HG02610 (cell line): ENCODE measurements around the gene PDZD4.

ENCODE experiments used
- ATAC-seq: cut with Tn5 transposase; IDR thresholded peaks from one replicate; pipeline ENCODE4 v1.9.1; 2021; ENCODE audit warnings: mild to moderate bottlenecking, moderate library complexity; ENCODE audit not compliant: unreplicated experiment

Gene PDZD4

DNA sequence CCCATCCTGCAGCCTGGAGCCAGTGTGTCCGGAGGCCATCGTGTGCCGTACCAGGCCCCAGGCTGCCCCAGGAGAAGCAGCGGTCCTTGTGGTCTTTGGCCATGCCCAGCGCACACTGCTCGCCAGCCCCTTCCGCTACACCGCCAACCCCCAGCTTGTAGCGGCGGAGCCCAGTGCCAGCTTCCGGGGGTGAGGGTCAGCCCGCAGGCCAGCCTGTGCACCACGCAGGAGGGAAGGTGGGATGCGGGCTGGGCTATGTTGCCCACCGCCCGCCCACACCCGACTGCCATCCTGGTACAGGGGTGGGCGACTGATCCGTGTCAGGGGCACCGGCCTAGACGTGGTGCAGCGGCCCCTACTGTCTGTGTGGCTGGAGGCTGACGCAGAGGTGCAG is 57.1 kb downstream of the PDZD4 start:
- ATAC-seq = no peak

DNA sequence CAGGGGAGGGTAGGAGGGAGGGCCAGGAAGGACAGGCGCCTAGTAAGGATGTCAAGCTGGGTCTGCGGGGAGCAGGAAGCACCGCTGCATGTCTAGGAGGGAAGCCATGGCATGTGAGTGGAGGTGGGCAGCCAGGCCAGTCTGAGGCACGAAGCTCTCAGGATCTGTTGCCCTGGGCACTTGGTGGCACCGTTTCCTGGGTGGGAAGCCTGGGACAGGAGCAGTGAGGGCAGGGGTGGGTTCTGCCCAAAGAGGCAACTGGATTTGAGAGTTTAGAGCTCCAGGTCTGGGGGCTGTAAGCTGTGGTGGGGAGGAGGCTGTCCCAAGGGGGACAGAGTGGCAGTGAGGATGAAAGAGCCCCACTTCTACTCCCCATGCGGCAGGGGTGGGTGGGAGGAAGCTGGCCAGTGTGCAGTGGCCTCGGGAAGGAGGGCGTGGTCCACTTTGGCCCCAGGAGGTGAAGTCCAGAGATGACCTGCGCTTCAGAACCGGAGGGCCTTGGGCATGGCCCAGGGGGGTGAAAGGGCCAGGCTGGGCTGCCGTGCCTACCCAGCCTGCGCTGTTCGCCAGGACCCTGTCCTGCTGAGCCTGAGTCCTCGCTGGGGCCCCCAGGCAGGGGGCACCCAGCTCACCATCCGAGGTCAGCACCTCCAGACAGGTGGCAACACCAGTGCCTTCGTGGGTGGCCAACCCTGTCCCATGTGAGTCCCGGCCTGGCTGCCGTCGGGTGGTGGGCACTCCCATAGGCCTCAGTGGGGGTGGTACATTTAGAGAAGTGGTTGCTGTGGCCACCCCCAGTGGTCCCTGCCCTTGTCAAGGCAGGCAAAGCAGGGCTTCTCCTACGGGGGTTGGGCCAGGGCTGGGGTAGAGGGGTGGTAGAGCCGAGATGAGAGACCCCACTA is 57.8 kb downstream of the PDZD4 start:
- no peak for ATAC-seq

DNA sequence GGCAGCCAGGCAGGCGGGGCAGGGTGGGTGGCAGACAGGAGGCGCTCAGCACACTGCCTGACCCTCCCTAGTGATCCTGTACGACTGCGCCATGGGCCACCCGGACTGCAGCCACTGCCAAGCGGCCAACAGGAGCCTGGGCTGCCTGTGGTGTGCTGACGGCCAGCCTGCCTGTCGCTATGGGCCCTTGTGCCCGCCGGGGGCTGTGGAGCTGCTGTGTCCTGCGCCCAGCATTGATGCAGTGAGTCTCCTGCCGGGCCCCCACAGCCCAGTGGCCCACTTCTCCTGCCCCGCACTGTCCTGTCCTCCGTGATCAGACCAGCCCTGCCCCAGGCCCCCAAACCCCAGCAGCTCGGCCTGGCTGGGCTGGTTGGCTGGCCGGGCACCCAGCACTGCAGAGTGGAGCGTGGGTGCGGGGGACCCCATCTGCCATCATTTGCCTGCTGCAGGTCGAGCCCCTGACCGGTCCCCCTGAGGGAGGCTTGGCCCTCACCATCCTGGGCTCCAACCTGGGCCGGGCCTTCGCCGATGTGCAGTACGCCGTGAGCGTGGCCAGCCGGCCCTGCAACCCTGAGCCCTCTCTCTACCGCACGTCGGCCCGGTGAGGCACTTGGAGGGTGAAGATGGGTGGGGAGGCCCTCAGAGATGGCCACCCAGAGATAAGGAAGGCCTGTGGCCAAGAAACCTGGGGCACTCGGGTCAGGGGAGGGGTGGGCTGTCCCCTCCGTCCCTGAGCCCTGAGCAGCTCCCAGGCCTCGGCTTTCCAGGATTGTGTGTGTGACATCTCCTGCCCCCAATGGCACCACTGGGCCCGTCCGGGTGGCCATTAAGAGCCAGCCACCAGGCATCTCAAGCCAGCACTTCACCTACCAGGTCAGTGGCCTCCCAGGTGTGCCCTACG is 58.7 kb downstream of the PDZD4 start:
- no peak for ATAC-seq

DNA sequence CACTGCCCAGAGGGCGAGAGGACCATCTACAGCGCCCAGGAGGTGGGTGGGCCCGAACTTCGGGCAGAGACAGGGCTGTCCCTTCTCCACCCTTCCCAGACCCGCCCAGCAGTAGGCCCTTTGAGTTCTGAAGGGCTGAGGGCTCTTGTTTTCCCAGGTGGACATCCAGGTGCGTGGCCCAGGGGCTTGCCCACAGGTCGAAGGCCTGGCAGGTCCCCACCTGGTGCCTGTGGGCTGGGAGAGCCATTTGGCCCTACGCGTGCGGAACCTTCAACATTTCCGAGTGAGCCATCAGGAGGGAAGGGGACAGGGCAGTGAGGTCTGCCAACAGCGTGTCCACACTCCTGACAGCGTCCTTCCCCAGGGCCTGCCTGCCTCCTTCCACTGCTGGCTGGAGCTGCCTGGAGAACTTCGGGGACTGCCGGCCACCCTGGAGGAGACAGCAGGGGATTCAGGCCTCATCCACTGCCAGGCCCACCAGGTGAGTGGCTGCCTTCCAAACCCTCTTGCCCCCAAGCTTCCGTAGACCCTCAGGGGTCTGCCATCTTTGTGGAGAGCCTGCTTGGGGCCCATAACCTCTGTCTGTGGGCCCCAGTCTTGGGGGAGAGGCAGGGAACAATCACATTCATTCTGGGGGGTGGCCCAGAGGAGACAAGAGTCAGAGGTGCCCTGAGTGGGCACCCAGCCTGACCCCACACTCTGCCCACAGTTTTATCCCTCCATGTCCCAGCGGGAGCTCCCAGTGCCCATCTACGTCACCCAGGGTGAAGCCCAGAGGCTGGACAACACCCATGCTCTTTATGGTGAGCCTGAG is 59.5 kb downstream of the PDZD4 start:
- ATAC-seq = no peak

DNA sequence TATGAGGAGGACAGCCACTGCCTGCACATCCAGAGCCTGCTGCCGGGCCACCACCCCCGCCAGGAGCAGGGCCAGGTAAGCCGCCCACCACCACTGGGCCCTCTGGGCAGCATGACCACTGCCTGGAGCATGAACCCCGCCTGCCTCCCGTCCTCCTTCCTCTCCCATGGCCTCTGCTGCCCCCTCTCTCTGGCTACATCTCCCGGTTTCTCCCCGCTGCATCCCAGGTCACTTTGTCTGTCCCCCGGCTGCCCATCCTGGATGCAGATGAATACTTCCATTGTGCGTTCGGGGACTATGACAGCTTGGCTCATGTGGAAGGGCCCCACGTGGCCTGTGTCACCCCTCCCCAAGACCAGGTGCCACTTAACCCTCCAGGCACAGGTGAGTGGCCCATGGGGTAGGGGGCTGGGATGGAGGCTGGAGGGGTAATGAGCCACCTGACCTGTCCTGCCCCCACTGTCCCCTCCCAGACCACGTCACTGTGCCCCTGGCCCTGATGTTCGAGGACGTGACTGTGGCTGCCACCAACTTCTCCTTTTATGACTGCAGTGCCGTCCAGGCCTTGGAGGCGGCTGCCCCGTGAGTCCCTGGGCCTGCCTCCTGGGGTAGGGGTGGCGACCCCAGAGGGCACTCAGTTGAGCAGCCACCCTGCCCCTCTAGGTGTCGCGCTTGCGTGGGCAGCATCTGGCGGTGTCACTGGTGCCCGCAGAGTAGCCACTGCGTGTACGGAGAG is 60.3 kb downstream of the PDZD4 start:
- ATAC-seq = no peak

DNA sequence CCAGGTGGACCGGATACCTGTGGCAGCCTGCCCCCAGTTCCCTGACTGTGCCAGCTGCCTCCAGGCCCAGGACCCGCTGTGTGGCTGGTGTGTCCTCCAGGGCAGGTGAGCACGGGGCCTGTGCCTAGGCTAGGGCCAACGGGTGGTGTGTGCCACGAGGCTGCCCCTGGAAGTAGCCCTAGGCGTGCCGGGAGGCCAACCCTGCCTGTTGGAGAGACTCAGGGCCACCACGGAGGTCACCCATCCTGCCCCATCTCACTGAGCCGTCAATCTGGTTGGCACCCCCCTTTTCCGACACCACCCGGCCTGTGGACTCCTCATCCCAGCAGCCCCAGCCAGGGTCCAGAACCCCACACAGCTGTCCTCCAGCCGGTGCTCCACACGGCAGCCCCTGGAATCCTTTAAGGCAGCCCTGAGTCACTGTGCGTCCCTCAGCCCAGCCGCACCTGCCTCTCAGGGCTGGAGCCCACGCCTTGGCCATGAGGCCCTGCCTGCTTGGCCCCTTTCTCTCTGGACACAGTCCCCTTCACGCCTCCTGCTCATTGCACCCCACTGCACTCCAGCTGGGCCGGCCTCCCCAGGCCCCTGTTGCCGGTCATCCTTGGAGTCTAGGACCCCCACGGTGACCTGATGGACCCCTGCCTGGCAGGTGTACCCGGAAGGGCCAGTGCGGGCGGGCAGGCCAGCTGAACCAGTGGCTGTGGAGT is 61.0 kb downstream of the PDZD4 start:
- ATAC-seq = no peak

DNA sequence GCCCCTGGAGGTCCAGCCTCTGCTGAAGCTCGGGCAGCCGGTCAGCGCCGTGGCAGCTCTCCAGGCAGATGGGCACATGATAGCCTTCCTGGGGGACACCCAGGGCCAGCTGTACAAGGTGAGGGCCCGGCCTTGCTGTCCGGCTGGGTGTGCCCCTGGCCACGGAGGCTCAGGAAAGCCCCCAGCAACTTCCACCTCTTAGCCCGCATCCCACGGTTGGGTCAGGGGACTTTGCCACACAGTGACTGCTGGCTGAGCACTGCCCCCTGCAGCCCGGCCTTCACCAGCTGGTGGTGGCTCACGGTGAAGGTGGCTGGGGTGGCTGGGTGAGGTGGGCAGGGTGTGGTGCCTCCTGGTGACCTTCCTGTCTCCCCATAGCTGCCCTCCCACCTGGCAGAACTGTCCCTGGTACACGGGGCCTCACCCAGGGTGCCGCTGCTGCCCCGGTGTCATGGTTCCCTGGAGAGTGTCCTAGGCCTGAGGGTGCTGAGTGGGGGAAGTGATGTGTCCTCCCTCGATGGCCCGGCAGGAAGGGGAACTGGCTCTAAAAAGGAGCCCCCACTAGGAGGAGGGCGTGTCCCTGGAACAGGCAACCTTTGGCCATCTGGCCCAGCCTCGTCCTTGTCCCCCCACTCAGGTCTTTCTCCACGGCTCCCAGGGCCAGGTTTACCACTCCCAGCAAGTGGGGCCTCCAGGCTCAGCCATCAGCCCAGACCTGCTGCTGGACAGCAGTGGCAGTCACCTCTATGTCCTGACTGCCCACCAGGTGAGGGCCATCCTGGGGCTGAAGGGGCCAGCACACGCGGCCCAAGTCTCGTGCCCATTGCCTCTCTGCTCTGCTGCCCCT is 61.8 kb downstream of the PDZD4 start:
- ATAC-seq = no peak

DNA sequence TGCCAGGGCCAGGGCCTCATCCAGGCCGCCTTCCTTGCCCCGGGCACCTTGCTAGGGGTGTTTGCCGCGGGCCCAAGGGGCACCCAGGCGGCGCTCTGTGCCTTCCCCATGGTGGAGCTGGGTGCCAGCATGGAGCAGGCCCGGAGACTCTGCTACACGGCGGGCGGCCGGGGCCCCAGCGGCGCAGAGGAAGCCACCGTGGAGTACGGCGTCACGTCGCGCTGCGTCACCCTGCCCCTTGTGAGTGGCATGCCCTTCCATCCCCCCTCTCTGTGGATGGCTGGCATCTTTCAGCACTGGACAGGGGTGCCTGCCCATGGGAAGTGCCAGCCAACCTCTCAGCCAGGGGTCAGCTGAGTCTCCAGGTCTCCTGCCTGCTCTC is 62.7 kb downstream of the PDZD4 start:
- no peak for ATAC-seq

DNA sequence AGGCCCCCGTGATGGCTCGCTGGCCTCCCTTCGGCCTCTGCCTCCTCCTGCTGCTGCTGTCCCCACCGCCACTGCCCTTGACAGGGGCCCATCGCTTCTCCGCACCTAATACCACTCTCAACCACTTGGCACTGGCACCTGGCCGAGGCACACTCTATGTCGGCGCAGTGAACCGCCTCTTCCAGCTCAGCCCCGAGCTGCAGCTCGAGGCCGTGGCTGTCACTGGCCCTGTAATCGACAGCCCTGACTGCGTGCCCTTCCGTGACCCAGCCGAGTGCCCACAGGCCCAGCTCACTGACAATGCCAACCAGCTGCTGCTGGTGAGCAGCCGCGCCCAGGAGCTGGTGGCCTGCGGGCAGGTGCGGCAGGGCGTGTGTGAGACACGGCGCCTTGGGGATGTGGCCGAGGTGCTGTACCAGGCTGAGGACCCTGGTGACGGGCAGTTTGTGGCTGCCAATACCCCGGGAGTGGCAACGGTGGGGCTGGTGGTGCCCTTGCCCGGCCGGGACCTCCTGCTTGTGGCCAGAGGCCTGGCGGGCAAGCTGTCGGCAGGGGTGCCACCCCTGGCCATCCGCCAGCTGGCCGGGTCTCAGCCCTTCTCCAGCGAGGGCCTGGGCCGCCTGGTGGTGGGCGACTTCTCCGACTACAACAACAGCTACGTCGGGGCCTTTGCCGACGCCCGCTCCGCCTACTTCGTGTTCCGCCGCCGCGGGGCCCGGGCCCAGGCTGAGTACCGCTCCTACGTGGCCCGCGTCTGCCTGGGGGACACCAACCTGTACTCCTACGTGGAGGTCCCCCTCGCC is 63.3 kb downstream of the PDZD4 start:
- no peak for ATAC-seq

DNA sequence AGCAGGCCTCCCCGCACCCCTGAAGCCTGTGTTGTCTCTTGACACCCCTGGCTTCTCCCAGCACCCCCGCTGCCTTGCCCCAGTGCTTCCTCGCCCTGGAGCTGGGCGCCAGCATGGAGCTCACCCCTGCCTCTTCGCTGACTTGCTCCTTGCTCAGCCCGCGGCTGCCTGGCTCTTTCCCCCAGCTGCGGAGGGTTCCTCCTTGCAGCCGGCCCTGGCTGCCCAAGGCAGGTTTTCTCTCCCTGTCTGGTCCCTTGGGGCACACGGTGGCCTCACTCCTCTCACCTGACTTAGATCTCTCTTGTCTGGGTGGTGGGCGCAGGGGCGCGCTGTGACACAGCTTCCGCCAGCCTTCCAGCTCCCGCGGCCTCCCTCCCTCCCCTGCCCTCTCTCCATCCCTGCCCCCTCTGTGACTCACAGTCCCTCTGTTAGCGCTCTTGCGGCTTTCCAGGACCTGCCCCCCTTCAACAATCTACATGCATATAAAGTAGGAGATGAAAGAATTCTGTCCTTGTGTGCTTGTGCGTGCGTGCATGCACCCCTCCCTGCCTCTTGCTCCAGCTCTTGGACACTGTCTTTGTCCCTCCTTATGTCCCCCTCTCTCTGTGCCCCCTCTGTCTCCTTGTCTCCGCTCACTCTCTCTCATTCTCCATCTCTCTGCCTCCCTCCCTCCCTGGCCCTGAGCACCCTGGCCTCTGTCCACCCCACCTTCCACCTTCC is 64.1 kb downstream of the PDZD4 start:
- ATAC-seq = no peak

DNA sequence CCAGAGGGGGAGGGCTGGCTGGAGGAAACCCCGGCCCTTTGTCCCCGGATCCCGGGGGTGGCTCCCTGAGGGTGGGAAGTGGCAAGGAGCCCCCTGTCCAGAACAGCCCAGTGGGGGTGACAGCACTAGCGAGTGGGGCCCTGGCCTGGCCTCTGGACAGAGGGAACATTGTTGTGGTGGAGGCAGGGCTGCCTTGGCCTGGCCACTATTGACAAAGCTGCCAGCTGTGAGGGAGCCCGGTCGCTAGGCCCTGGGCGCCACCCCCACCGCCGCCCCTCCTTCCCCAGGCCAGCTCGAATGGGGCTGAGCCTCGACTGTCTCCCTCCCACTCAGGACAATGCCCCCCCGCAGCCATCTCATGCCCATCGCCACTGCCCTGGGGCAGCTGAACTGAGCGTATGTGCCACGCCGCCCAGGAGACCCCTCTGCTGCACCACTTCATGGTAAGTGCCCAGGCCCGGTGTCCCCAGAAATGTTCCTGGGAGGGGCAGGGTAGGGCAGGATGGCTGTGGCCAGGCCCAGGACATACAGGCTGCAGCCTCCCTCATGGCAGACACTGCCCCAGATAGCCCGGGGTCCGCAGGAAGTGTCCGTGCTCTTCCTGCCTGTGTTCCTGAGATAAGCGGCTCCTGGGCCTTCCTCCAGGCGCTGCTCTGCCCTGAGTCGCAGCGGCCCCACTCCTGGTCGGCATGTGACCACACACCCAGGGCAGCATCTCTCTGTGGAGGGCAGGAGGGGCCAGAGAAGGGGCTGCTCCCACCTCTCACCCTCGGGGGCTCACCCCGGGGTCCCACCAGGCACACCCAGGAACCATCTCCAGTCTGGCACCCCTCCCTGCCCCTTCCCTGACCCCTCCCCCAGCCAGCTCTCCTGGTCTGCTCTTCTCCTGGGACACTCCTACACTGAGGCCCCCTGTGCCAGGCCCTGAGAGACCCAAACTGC is 64.9 kb downstream of the PDZD4 start:
- ATAC-seq = no peak

DNA sequence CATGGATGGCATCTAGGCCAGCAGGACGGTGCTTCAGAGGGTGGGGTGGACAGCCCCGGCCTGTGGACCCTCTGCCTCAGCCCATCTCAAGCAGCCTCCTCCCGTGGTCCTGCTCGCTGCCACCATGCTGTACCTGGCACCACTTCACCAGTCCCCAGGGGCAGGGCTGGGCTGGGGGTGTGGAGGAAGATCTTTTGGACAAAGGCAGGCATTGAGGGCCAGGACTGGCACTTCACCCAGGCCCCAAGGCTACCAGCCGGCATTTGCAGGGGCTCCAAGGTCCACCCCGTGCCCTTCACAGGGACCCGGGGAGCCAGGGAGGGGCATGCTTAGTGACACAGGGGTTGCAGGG is 65.6 kb downstream of the PDZD4 start:
- ATAC-seq = no peak

DNA sequence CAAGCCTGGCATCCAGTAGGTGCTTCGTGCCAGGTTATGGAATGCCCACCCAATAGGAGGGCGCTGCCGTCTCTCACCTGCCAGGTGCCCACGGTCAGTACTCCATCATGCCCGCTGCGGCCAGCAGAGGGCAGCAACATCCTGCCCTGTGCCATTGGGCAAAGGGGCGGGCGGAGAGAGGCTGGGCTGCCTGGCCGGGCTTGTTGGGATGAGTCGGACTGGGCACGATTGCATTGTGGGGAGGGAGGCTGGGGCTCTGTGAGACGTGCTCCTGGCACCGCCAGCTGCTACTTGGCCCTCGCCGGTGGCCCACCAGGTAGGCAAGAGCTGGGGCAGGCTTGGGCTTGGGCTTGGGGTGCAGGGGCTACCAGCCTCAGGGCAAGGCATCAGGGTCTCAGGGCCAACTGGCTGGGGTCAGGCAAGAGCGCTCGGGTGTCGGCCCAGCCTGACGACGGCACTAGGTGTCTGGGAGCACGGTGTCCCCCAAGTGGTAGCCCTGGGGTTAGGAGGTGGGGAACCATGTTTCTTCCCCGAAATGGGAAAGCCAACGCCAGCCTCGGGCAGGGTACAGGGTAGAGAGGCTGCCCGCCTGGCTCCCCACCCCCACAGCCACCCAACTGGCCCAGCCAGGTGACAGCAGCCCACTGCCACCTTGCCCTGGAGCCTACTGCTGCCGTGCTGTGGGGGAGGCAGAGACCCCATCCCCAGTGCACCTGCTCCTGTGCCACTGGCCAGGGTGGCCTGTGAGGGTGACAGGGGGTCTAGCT is 66.2 kb downstream of the PDZD4 start, which contains the start of gene PLXNB3:
TSS of gene PLXNB3 (plus strand) at position 261 of the 767 bp plus-strand sequence. CDS start 1,287 bp downstream, outside the sequence.
- ATAC-seq = no peak

DNA sequence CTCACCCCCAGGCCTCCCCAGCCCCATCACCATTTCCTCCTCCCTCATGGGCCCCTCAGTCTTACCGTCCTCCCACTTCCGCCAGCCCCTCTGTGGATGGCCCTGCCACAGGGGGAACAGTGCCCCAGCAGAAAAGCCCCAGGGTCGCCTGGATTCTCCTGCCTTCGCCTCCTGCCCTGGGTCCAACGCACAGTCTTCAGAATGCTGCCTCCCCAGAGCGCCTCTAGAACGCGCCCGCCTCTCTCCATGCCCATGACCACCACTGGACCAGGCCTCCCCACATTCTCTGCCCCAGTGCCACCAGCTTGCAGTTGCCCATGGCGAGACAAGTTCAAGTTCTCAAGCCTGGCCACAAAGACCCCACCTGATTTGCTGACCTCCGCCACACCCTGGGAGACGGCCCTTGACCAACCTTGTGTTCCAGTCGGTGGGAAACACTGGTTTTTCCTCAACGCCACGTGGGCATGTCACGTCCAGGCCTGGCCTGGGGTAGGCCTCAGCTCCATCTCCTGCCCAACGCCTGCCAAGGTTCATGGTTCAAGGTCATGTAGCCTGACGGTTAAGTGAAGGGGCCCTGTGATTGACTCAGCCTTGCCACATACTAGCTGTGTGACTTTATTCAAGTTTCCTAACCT is 66.9 kb downstream of the PDZD4 start:
- ATAC-seq = no peak

DNA sequence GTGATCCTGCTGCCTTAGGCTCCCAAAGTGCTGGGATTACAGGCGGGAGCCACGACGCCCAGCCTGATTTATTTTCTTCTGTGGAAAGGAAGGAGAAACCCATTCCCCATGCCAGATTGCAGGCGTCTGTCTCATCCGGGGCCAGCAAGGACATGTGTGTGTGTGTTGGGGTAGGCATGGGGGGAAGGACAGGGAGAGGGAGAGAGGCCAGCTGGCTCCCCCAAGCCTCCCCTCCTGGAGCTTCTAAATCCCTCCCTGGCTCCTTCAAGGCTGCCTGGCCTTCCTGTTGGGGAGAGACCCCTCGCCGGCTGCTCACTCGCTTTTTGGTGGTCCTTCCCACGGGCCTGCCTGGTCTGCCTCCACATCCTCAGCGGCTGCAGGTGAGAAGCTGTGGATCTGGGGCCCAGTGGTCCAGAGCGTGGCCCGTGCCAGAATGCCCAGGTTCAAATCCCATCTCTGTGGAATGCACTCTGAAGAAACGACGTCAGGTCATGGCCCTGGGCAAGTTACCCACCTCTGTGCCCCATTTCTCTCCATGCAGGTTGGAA is 67.6 kb downstream of the PDZD4 start:
- no peak for ATAC-seq
